HG02840 (cell line): ENCODE results near the gene MB21D2.

Experiments used
- ATAC-seq: cut with Tn5 transposase; IDR thresholded peaks from one replicate; pipeline ENCODE4 v1.9.1; 2021; ENCODE audit warnings: mild to moderate bottlenecking, moderate library complexity, moderate number of reproducible peaks; ENCODE audit not compliant: unreplicated experiment, low FRiP score

MB21D2 gene

DNA sequence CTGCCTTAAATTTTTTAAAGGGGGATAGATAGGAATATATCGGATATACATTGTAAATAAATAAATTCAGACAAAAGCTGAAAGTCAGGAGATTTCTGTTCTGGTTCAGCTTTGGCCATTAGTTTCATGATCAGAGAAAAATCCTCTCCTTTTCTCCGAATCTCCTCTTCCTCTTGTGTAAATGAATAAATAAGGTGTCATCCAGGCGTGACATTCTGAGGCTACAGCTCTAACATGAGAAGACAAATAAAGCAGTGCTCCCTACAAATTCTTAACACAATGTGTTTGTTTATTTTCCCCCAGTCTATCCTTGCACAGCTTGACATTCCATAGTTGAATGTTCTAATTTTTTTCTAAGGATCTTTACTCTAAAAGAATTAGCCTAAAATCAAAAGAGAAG, 9.4 kb upstream of the MB21D2 start:
- no peak for ATAC-seq

DNA sequence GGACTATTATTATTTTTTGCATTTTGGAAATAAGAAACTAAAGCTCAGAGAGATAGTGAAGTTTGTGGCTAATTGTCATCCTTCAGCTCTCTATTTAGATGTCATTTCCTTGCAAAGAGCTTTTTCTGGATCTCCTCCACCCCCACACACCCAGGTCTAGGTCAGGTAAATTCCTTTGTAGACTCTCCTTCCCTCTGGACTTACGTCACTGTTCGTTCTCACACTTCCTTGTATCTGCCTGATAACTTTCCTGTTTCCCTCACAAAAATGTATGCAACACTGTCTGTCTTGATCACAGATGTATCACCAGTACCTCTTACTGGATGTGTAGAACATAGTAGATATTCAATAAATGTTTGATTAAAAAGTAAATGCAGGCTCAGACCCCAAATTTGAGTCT, 6.1 kb upstream of the MB21D2 start:
- no peak for ATAC-seq

DNA sequence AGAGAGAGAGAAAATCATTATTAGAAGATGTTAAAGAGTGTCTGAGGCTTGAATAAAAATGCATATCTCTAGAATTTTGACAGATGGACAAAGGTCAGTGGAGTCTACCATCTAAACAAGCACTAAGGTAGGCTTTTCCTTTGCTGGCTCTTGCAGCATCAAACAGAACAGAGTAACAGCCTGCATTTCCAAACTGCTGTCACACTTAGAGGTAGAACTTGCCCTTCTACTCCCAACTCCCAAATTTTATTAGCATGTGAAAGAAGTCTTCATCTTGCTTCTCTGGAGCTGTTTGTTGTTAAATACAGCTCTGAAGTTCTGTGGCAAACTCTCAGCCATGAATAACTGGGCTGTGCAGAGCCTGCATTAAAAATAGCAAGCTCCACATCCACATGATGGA, 4.1 kb upstream of the MB21D2 start:
- ATAC-seq, result no peak

DNA sequence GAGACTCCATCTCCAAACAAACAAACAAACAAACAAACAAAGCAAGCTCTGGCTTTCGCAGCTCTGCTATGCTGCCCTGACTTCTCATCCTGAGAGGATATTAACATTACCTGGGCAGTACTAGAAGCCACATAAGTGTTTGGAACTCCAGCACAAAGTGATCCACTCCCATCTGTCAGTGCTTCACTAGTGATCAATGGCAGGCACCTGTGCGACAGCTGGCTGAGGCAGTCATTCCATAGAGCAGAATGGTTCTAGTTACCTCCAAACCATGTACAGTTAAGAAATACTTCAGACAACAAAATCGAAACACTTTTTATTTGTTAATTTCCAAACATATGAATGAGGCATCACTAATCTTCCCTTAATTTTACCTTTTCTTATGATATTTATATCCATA, 2.8 kb upstream of the MB21D2 start:
- ATAC-seq, result no peak

DNA sequence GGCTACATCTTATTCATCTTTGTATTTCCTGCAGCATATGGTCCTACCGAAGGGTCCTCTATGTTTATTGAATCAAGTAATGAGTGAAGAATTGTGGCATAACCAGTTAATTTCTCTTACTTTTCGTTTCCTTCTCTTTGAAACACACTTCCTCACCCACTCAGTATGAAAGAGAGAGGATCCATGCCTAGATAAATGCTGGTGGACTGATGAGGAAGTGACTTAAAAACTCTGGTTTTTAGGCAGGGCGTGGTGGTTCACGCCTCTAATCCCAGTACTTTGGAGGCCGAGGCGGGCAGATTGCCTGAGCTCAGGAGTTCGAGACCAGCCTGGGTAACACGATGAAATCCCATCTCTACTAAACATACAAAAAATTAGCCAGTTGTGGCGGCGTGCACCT, 2.2 kb upstream of the MB21D2 start:
- ATAC-seq, result no peak

DNA sequence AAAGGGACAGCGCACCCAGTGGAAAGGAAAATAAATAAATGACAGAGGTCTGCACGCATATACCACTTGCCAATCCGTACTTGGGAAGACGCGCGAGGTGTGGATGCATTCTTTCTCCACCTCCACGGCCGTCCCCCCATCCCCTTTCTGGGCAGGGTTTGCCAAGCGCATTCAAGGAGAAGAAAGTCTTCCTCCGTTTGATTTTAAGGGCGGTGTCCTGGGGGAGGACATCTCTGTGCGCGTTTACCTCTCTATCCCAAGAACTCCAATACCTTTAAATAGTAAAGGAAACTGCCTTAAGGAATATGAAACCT, 576 bp upstream of the MB21D2 start:
- ATAC-seq, result no peak

DNA sequence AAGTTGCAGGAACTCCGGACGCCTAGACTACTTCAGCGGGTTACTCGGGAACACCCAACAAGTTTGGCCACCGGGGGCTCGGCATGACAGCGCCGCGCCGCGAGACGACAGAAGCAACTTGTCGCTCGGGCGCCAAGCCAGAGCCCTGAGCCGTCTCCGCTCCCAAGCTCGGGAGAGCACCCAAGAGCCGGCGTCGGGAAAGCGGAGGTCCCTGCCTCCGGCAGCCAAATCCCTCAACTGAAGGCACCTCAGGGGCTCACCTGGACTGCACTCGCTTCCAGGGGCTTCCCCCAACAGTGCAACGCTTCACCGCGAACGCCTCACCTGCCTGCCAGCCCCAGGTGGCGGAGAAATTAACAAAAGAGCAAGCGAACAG, 640 bp downstream of the MB21D2 start:
- ATAC-seq, result no peak

DNA sequence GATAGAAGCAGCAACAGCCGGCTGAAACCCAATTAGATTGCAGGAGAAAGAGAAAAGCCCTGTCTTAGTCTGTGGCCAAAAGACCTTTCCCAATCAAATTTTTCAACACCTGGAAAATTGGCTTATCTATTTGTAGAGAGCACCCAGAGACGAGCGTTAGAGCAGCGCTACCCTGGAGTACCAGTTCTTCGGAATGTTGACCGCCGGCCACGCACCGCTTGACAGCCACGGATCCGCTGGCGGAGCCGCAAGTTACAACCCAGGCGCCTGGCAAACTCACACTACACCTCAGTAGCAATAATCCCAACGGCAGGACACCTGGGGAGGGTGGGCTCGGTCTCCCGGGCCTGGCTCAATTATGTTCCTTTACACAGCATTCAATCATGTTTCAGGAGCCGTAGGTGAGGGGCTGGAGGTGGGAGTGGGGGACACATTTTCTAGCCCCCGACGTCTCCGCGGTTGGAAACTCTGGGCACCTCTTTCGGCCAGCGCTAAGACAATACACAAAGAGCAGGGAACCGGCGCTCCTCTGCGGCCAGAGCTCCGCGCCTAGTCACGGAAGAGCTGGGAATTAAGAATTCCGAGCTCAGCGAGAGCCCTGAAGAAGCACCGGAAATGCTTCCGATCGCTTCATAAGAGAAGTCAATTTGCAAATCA, 1.2 kb downstream of the MB21D2 start:
- no peak for ATAC-seq

DNA sequence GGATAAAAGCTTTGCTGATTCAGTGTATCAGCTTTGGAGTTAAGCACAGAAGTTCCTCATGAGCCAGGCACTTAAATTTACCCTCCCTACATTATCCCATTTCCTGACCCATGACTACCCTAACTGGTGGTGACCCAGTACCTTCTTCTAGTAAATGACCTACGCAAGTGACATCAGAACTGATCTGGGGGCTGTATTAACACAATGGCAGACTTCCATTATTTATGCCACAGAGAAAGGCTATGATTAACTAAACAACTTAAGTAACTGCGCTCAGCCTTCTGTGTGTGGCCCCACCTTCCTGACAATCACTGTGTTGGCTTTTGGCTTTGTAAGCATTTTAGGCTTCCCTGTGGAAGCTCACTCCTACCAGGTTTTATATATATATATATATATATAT, 1.9 kb downstream of the MB21D2 start:
- ATAC-seq, result no peak

DNA sequence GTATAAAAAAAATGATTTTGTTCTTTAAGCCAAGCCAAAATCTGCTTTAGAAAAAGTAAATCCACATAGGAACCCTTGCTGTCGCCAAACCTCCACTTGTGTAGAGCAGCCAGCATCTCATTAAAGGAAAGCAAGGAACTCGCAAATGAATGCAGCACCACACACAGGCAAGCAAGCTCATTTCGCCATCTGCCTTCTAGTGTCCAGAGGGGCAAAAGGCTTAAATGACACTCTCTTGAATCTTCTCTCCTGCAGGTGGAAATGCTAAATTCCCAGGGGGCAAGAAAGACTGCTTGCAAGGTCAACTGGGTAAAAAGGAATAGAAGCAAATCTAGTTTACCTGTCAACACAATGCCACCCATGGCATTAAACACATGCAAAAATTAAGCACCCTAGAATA, 2.4 kb downstream of the MB21D2 start:
- ATAC-seq, result no peak

DNA sequence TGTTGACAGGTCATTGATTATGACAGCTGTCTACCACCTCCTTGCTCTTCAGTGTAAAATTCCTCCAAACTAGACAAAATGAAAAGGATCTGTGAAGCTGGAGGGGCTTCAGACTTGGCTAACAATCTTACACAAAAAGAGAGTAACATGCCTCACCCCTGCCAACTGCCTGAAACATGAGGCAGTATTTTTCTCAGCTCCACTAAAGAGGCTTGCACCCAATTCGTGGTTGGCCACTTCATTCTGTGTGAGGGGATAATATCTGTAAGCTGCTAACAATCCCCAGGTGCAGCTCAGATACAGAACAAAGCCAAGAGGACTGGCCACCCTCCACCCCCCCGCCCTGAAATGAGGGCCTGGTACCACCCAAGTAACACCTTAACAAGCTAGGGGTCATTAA, 2.8 kb downstream of the MB21D2 start:
- ATAC-seq, result no peak

DNA sequence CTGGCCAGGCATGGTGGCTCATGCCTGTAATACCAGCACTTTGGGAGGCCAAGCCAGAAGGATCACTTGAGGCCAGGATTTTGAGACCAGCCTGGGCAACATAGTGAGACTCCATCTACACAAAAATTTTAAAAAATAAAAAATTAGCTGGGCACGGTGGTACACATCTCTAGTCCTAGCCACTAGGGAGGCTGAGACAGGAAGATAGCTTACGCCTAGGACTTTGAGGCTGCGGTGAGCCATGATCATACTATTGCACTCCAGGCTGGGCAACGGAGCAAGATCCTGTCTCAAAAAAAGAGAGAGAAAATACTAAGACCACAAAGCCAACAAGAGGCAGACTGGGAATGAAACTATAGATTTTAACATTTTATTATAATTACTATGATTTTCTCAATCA, 4.1 kb downstream of the MB21D2 start:
- ATAC-seq, result no peak

DNA sequence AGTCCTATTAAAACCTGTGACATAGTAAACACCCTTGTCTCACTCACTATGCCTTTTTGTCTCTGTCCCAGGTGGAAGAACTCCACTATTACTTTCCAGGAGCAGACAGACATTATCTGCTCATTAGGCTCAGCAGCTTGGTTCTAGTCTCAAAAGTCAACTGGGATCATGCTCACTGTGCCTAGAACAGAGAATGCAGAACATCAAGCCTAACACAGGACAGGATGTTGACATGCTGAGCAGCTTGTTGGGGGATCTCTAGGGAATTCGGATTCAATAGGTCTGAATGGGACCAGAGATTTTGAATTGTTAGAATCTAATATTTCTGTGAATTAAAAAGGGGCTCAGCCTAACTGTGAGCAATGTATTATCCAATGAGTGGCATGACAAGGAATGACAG, 6.4 kb downstream of the MB21D2 start:
- no peak for ATAC-seq

DNA sequence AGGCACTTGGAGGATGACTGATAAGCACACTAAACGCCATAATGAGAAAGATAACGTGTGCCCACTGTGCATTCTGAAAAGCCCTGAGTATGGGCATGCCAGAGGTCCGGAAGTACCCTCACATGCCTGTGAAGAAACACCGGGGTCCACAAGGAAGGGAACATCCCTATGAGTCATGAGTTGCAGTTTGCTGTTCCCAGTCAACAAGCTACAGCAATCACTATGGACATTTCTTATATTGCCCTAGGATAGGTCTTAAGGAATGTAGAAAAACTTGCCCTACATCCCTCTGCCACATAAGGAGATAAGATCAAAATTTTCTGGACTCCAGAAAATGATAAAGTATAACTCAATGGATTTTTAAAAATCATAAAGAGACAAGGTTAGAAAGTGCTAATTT, 9.9 kb downstream of the MB21D2 start:
- no peak for ATAC-seq

DNA sequence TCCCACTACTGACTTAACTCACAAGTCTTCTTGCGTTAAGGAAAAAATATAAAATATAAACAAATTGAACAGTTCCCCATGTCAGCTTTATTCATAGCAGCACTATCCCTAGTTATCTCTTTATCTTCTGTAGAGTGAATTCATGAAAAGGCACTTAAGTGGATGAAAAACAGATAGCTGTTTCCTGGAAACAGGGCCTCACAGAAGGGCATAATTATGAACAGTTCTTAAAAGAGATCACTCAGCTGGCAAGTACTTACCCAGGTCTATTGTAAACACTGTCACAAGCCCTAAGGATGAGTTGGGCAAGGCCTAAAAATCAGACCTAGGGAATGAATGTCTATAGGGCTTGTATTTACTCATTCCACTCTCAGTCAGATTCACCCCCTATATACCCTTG, 10.7 kb downstream of the MB21D2 start:
- no peak for ATAC-seq

DNA sequence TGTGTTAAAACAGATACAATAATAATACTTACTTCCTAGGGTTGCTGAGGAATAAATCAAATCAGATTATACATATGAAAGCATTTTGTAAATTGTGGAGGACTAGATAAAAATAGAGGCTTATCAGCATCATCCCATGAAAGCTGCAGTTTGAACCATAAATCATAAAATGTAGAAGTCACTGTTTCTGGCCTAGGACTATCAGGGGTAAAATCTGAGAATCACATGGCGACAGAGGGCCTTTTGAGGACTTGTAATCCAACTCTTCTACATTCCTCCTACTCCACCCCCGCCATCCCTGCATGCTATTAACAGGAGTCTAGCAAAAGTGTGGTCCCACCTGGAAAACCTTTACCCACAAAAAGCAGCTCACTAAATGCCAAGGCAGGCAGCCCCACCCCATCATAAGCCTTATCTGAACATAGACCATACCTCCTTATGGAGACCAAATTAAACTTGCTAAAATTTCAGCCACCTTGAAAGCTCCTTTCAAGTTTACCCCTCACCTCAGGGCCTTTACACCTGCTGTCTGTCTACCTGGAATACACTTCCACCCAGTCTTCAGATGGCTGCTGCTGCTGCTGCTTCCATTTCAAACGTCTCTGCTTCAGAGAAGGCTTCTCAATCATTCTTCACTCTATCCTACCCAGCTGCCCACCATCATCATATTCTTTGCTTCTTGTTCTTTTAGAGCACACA, 11.5 kb downstream of the MB21D2 start:
- ATAC-seq, result no peak

DNA sequence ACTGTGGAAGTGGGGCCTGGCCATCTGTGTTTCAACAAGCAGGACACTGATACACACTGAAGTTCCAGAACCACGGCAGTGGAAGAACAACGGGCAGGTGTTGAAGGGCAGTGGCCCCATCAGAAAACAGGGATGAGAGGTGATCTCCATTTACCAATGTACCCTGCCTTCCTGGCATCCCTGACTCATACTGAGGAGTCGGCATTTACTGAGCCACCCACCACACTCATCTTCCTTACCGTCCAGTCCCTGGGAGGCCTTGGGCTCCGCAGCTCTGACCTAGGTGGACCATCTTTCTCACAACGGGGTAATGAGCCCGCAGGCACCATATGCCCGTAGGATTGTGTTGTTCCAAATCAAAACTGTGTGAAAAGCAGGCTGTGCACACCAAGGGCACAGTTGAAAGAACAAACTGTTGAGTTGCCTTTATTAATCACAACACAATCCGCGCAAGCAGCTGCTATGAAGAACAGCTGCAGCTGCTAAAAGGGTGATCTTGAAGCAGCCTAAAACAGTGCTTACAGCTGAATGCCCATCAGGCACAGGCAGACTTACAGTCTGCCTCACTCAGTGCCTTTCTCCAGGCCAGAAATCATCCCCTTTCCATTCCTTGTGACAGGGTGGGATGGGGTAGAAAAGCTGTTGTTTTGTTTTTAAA, 12.9 kb downstream of the MB21D2 start:
- no peak for ATAC-seq

DNA sequence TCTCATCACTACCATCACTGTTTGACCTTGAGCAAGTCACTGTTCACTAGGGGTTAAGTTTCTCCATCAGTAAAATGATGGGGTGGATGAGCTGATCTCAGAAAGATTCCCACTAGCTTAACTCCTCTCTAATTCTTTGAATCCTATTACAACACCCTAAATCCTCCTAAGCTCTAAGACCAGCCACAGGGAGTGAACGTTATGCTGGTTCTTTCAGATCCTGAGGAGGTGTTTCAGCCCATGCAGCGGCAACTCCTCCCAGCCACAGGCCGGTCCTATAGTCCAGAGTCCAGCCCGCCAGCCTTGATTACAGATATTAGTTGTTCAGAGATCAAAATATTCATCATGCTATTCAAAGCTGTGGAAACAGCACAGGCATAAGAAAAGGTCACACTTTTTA, 15.1 kb downstream of the MB21D2 start:
- no peak for ATAC-seq

DNA sequence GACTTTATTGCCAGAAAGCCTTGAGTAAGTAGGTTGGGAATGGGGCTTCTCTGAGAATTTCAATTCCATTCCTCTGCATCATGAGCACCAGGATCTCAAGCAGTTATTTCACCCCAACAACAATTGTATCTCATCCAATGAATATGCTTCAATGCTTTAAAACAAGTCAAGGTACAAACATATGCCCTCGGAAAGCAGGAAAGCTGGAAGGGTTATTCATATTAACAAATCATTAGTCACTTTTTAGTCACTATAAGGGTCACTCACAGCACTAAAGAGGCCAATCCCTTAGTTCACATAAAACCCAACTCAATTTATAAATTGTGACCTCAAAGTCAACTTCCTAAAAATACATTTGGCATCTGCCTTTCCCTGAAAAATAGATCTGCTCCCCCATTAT, 16.2 kb downstream of the MB21D2 start:
- no peak for ATAC-seq

DNA sequence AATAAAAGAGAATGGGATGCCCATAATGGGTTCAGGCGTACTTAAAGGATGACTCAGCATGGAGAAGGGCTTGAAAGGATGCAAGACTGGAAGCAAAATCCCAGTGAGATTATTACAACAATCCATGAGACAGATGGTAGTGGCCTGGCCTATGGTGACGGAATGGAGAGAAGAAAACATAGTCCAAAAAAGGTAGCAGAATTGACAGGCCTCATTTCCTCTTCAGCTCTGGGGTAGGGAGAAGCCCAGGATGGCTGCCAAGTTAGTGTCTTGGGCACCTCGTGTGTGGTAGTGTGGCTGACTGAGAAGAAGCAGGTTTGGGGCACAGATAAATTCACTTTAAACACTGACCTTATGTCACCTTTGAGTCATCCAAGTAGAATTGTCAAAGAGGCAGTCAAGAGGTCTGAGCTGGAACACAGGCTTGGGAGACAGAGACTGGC, 18.1 kb downstream of the MB21D2 start:
- ATAC-seq, result no peak

DNA sequence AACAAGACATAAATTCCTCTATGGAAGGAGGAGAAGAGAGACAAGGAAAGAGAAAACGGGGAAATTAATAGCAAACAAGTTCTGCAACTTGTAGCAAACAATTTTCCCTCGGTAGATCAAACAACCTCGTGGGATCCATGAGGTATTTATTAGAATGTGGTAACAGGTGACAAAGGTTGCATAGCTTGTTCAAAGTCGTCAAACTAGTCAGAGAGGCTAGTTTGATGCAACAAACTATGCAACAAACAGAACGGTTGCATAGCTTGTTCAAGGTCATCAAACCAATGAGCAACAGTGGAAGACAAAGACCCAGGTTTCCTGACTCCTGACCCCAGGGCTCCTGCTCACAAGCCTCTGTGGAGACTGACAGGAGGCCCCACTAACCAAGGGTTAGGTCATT, 20.7 kb downstream of the MB21D2 start:
- no peak for ATAC-seq

DNA sequence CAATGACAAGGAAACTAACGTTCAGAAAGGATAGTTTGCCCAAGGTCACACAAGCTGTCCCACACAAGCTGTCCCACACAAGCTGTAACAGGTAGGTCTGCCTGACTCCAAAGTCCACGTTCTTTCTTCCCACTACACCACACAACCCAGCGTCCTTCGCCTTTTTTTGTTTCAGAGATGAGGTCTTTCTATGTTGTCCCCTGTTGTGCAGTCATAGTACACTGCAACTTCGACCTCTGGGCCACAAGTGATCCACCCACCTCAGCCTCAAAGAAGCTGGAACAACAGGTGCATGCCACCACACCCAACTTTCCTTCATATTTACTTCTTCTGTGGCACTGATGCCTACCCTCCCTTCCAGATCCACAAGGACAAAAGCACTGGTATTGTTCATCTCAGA, 21.4 kb downstream of the MB21D2 start:
- ATAC-seq, result no peak
